Neural progenitor cell (in vitro differentiated cells): ENCODE measurements around the gene LY86.
"Not testable (repeated sequence)": the region's sequence is repeated elsewhere in the genome, so short reads cannot be mapped to it uniquely, and the experiment has no call there.

Experiments used
- EZH2 ChIP-seq: fragments of 200-600 bp; sonication (generic); IDR thresholded peaks from 2 replicates; pipeline ENCODE4 v1.6.1; 2017; ENCODE audit warnings: antibody characterized with exemption, mild to moderate bottlenecking, moderate library complexity
- EZH2phosphoT487 ChIP-seq: fragments of 200-600 bp; sonication (generic); IDR thresholded peaks from 2 replicates; pipeline ENCODE4 v1.6.1; 2017; ENCODE audit warnings: antibody characterized with exemption
- TF ChIP-seq, protein P1 (sequence below): fragments of 200-600 bp; sonication (generic); IDR thresholded peaks from 2 replicates; pipeline ENCODE4 v1.5.1; 2017; ENCODE audit warnings: antibody characterized with exemption, mild to moderate bottlenecking

DNA sequence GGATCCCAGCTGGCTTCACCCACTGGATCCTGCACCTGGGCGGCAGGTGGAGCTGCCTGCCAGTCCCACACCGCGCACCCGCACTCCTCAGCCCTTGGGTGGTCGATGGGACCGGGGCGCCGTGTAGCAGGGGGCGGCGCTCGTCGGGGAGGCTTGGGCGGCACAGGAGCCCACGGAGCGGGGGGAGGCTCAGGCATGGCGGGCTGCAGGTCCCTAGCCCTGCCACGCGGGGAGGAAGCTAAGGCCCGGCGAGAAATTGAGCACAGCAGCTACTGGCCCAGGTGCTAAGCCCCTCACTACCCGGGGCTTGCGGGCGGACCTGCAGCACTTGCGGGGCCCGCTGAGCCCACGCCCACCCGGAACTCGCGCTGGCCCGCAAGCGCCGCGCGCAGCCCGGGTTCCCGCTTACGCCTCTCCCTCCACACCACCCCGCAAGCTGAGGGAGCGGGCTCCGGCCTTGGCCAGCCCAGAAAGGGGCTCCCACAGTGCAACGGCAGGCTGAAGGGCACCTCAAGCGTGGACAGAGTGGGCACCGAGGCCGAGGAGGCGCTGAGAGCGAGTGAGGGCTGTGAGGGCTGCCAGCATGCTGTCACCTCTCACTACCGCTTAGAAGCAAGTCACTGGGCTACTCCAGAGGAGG lies 18.0 kb downstream of the LY86 start:
- TF ChIP-seq, protein P1, sequence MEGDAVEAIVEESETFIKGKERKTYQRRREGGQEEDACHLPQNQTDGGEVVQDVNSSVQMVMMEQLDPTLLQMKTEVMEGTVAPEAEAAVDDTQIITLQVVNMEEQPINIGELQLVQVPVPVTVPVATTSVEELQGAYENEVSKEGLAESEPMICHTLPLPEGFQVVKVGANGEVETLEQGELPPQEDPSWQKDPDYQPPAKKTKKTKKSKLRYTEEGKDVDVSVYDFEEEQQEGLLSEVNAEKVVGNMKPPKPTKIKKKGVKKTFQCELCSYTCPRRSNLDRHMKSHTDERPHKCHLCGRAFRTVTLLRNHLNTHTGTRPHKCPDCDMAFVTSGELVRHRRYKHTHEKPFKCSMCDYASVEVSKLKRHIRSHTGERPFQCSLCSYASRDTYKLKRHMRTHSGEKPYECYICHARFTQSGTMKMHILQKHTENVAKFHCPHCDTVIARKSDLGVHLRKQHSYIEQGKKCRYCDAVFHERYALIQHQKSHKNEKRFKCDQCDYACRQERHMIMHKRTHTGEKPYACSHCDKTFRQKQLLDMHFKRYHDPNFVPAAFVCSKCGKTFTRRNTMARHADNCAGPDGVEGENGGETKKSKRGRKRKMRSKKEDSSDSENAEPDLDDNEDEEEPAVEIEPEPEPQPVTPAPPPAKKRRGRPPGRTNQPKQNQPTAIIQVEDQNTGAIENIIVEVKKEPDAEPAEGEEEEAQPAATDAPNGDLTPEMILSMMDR, result not testable (repeated sequence)
- not testable (repeated sequence) for TF ChIP-seq EZH2, EZH2phosphoT487
